SIG-M5 (cell line): ENCODE measurements around the gene RANBP17.
"Not testable (repeated sequence)": the region's sequence is repeated elsewhere in the genome, so short reads cannot be mapped to it uniquely, and the experiment has no call there.

Source experiments
- DNase-seq: peaks from one replicate; lab custom pipeline; 2025; lab: John Stamatoyannopoulos, UW

RANBP17 gene

GRCh38 chr5:170861917-170862766, at the start of gene RANBP17:
Gene RANBP17 (plus strand): TSS chr5:170862018.
- DNase-seq, result no peak

- no peak for DNase-seq
Observed at GRCh38 chr5:170813231-170813630, 48.6 kb upstream of the RANBP17 start.

- DNase-seq, result no peak
Observed at GRCh38 chr5:170817195-170817594, 44.6 kb upstream of the RANBP17 start.

GRCh38 chr5:170818232-170818631, 43.6 kb upstream of the RANBP17 start:
- no peak for DNase-seq

GRCh38 chr5:170819824-170820223, 42.0 kb upstream of the RANBP17 start:
- no peak for DNase-seq

- DNase-seq, result no peak
Observed at GRCh38 chr5:170821257-170821800, 40.5 kb upstream of the RANBP17 start.

- DNase-seq, result no peak
Observed at GRCh38 chr5:170826117-170826516, 35.7 kb upstream of the RANBP17 start.

- DNase-seq, result no peak
Observed at GRCh38 chr5:170832241-170832640, 29.6 kb upstream of the RANBP17 start.

- DNase-seq, result not testable (repeated sequence)
Observed at GRCh38 chr5:170833981-170834380, 27.8 kb upstream of the RANBP17 start.

GRCh38 chr5:170836226-170836625, 25.6 kb upstream of the RANBP17 start:
- DNase-seq, result no peak

- no peak for DNase-seq
Observed at GRCh38 chr5:170843870-170844269, 17.9 kb upstream of the RANBP17 start.

GRCh38 chr5:170844651-170845050, 17.2 kb upstream of the RANBP17 start:
- DNase-seq, result no peak

GRCh38 chr5:170846416-170846815, 15.4 kb upstream of the RANBP17 start:
- no peak for DNase-seq

- DNase-seq, result no peak
Observed at GRCh38 chr5:170846846-170847245, 15.0 kb upstream of the RANBP17 start.

- DNase-seq, result no peak
Observed at GRCh38 chr5:170848033-170848432, 13.8 kb upstream of the RANBP17 start.

- no peak for DNase-seq
Observed at GRCh38 chr5:170849374-170849773, 12.4 kb upstream of the RANBP17 start.

GRCh38 chr5:170854566-170854965, 7.3 kb upstream of the RANBP17 start:
- no peak for DNase-seq

GRCh38 chr5:170857066-170857465, 4.8 kb upstream of the RANBP17 start:
- no peak for DNase-seq

GRCh38 chr5:170860415-170860814, 1.4 kb upstream of the RANBP17 start:
- no peak for DNase-seq

- no peak for DNase-seq
Observed at GRCh38 chr5:170860818-170861666, 776 bp upstream of the RANBP17 start.

GRCh38 chr5:170861667-170861916, 226 bp upstream of the RANBP17 start:
- DNase-seq, result no peak

- DNase-seq, result no peak
Observed at GRCh38 chr5:170863646-170864045, 1.8 kb downstream of the RANBP17 start.

- no peak for DNase-seq
Observed at GRCh38 chr5:170865622-170866021, 3.8 kb downstream of the RANBP17 start.
